ENCODE measurements around the gene NPR2.

Gene NPR2

GRCh38 chr9:35856206-35856605, 64.8 kb downstream of the NPR2 start:
- no peak for TF ChIP-seq SNAI2 (CRISPR knock-in tag; IDR thresholded peaks at IDR 0.05)
- no peak for TF ChIP-seq RARB (CRISPR knock-in tag; IDR thresholded peaks at IDR 0.05)
- TF ChIP-seq ESRRG (CRISPR knock-in tag; IDR thresholded peaks at IDR 0.05): no peak
- no peak for TF ChIP-seq TOX (CRISPR knock-in tag; IDR thresholded peaks at IDR 0.05; ENCODE audit: borderline replicate concordance)
- TF ChIP-seq ZNF70 (CRISPR knock-in tag; IDR thresholded peaks at IDR 0.05): no peak
- no peak for ATAC-seq

GRCh38 chr9:35856882-35857281, 65.5 kb downstream of the NPR2 start:
- ATAC-seq: no peak
- no peak for TF ChIP-seq CSRNP3 (CRISPR knock-in tag; IDR thresholded peaks at IDR 0.05)
- no peak for TF ChIP-seq PATZ1 (CRISPR knock-in tag; IDR thresholded peaks at IDR 0.05; ENCODE audit: borderline replicate concordance)
- TF ChIP-seq TSHZ2 (CRISPR knock-in tag; IDR thresholded peaks at IDR 0.05): no peak
- no peak for TF ChIP-seq CSDC2 (CRISPR knock-in tag; IDR thresholded peaks at IDR 0.05)
- TF ChIP-seq PPARA (CRISPR knock-in tag; IDR thresholded peaks at IDR 0.05; ENCODE audit: borderline replicate concordance): no peak
- TF ChIP-seq ZFP30 (CRISPR knock-in tag; IDR thresholded peaks at IDR 0.05): no peak
- TF ChIP-seq TOX (CRISPR knock-in tag; IDR thresholded peaks at IDR 0.05; ENCODE audit: borderline replicate concordance): no peak
- TF ChIP-seq ARNTL (CRISPR knock-in tag; IDR thresholded peaks at IDR 0.05; ENCODE audit: borderline replicate concordance, low read depth): no peak
- no peak for TF ChIP-seq TCF4 (CRISPR knock-in tag; IDR thresholded peaks at IDR 0.05; ENCODE audit: borderline replicate concordance)
- no peak for TF ChIP-seq POU6F1 (CRISPR knock-in tag; IDR thresholded peaks at IDR 0.05; ENCODE audit: borderline replicate concordance, low read depth)
- TF ChIP-seq ESRRG (CRISPR knock-in tag; IDR thresholded peaks at IDR 0.05): no peak
- TF ChIP-seq SNAI2 (CRISPR knock-in tag; IDR thresholded peaks at IDR 0.05): no peak
- TF ChIP-seq RARB (CRISPR knock-in tag; IDR thresholded peaks at IDR 0.05): no peak
- TF ChIP-seq BACH2 (CRISPR knock-in tag; IDR thresholded peaks at IDR 0.05; ENCODE audit: borderline replicate concordance): no peak
- TF ChIP-seq GLIS3 (CRISPR knock-in tag; IDR thresholded peaks at IDR 0.05): no peak
- TF ChIP-seq CREB5 (CRISPR knock-in tag; IDR thresholded peaks at IDR 0.05; ENCODE audit: low read depth): no peak
- no peak for TF ChIP-seq ZFP3 (CRISPR knock-in tag; IDR thresholded peaks at IDR 0.05)

GRCh38 chr9:35858458-35858857, 67.1 kb downstream of the NPR2 start:
- ATAC-seq: no peak
- TF ChIP-seq TCF4 (CRISPR knock-in tag; IDR thresholded peaks at IDR 0.05; ENCODE audit: borderline replicate concordance) (no peak), ZNF565 (CRISPR knock-in tag; conservative IDR thresholded peaks at IDR 0.05; ENCODE audit: low read depth) (no peak), BACH2 (CRISPR knock-in tag; IDR thresholded peaks at IDR 0.05; ENCODE audit: borderline replicate concordance) (no peak), PPARA (CRISPR knock-in tag; IDR thresholded peaks at IDR 0.05; ENCODE audit: borderline replicate concordance) (no peak), CREB5 (CRISPR knock-in tag; IDR thresholded peaks at IDR 0.05; ENCODE audit: low read depth) (no peak), SNAI2 (CRISPR knock-in tag; IDR thresholded peaks at IDR 0.05) (no peak), ZFP30 (CRISPR knock-in tag; IDR thresholded peaks at IDR 0.05) (no peak), RARB (CRISPR knock-in tag; IDR thresholded peaks at IDR 0.05) (no peak), TSHZ2 (CRISPR knock-in tag; IDR thresholded peaks at IDR 0.05) (no peak), ZFP3 (CRISPR knock-in tag; IDR thresholded peaks at IDR 0.05) (no peak), ESRRG (CRISPR knock-in tag; IDR thresholded peaks at IDR 0.05) (no peak), CSDC2 (CRISPR knock-in tag; IDR thresholded peaks at IDR 0.05) (no peak), GLIS3 (CRISPR knock-in tag; IDR thresholded peaks at IDR 0.05) (no peak), PATZ1 (CRISPR knock-in tag; IDR thresholded peaks at IDR 0.05; ENCODE audit: borderline replicate concordance) (no peak), ZNF70 (CRISPR knock-in tag; IDR thresholded peaks at IDR 0.05) (no peak)
